Measurements from ENCODE around the gene ADGRB3.

GRCh38 chr6:68615938-68616337, 19.1 kb upstream of the ADGRB3 start:
- no peak for TF ChIP-seq CTCF (IDR thresholded peaks at IDR 0.05; ENCODE audit: low read length)
- no peak for TF ChIP-seq EZH2 (IDR thresholded peaks at IDR 0.05; ENCODE audit: borderline replicate concordance, low read length)
